Right atrium auricular region (tissue), 2 donors: ENCODE data around the gene PRKCI. TPM values are rescaled to one million over a fixed set of nuclear protein-coding genes. Genes with fewer than 3 reads are reported as not detected.
"Not testable (repeated sequence)": the region's sequence is repeated elsewhere in the genome, so short reads cannot be mapped to it uniquely, and the experiment has no call there.

ENCODE experiments used
- DNase-seq: peaks from one replicate; pipeline ENCODE4 v3.0.0-alpha.2; 2019; ENCODE audit warnings: low spot score
- H3K27ac ChIP-seq, 2 donors: fragments of 200-600 bp; sonication (generic); 1 replicate in 1 of 2; 2 replicates in 1 of 2; pipeline ENCODE4 v1.5.1; 2016 to 2019
- H3K27me3 ChIP-seq, 2 donors: fragments of 200-600 bp; sonication (generic); one replicate each; pipeline versions ENCODE4 v1.5.1 to v1.6.0; 2017 to 2019
- H3K36me3 ChIP-seq: fragments of 200-600 bp; sonication (generic); one replicate; pipeline ENCODE4 v1.5.1; 2016
- H3K4me1 ChIP-seq, 2 donors: fragments of 200-600 bp; sonication (generic); one replicate each; pipeline versions ENCODE4 v1.5.1 to v1.6.0; 2017 to 2019
- H3K4me3 ChIP-seq, 2 donors: fragments of 200-600 bp; sonication (generic); 1 replicate in 1 of 2; 2 replicates in 1 of 2; pipeline ENCODE4 v1.5.1; 2017 to 2019; ENCODE audit warnings: mild to moderate bottlenecking in 1 of 2, moderate library complexity in 1 of 2
- H3K9me3 ChIP-seq, 2 donors: fragments of 200-600 bp; sonication (generic); one replicate each; pipeline ENCODE4 v1.5.1; 2019
- total RNA-seq, 2 donors: library from RNA; depleted of rRNA; stranded (reverse); fragments of >200 nt; gene quantifications; one replicate each; pipeline ENCODE4 v1.1.0, GENCODE V29; 2016
- TF ChIP-seq, protein P1 (sequence below), 2 donors: fragments of 200-600 bp; sonication (generic); IDR thresholded peaks; one replicate each; pipeline ENCODE4 v1.5.1; 2019; ENCODE audit warnings: antibody characterized with exemption in 2 of 2

PRKCI gene
- total RNA-seq, 2 donors from 2014 or later = 17.4 to 20.0 TPM

DNA sequence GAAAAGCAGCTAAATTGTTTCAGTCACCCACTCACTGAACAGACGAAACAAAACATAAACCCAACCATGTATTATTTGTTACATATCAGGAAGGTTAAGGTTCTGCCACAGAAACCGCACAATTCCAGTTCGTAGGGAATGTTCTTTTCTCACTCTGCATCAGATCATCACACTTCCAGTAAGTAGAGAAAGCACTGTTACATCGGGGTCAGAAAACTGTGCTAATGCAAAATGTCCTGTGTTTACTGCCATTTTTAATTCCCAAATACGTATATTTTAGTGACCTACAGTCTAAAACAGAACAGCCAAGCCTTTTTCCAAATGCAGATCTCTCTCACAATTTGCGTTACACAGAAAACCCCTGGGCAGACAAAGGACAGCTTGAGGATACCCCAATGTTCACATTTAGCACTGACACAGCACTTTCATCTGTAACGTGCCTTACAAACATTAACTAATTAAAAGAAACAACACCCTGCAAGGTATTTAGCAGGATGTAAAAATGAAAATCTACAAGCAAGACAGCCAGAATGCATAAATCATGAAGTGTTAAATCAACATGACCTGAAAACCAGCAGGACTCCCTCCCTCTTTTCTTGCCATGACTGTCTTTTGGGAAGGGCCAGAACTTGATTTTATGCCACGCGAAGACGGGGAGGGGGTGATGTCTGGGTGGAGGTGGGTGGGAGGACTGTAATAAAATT is 100.5 kb downstream of the PRKCI start:
- Histone ChIP-seq H3K27me3 (no peaks in the 10 kb centered on the region), H3K4me3 (no peak overlapping the region), H3K9me3 (peaks cover 0 to 9% of the 10 kb centered on the region in 2 donors), H3K36me3 (no peaks in the 10 kb centered on the region), H3K27ac (no peak overlapping the region), H3K4me1 (no peaks in the 10 kb centered on the region)
- TF ChIP-seq, protein P1, sequence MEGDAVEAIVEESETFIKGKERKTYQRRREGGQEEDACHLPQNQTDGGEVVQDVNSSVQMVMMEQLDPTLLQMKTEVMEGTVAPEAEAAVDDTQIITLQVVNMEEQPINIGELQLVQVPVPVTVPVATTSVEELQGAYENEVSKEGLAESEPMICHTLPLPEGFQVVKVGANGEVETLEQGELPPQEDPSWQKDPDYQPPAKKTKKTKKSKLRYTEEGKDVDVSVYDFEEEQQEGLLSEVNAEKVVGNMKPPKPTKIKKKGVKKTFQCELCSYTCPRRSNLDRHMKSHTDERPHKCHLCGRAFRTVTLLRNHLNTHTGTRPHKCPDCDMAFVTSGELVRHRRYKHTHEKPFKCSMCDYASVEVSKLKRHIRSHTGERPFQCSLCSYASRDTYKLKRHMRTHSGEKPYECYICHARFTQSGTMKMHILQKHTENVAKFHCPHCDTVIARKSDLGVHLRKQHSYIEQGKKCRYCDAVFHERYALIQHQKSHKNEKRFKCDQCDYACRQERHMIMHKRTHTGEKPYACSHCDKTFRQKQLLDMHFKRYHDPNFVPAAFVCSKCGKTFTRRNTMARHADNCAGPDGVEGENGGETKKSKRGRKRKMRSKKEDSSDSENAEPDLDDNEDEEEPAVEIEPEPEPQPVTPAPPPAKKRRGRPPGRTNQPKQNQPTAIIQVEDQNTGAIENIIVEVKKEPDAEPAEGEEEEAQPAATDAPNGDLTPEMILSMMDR (IDR thresholded peaks at IDR 0.05) = no peak
- no peak for DNase-seq

DNA sequence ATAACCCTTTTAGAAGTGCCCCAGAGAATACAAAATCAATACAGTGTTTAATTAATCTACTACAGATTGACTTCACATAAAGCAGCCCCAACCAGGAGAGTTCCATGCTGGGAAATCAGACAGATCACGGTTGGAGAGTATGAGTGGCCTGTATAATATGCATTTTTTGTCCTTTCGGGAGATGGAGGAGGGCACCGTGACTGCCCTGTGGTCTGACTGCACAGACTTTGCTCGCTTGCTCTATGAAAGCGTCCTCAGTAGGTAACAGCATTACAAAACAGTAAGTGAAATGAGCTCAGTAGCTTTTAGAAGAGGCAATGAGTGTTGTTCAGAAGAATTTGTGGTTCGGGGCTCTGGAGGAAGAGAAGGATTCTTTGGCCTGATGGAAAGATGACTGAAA is 101.1 kb downstream of the PRKCI start:
- no peaks in the 10 kb centered on the region for H3K36me3 ChIP-seq
- H3K27me3 ChIP-seq = no peaks in the 10 kb centered on the region
- peaks cover 0 to 9% of the 10 kb centered on the region in 2 donors for H3K9me3 ChIP-seq
- no peak overlapping the region for H3K27ac ChIP-seq
- TF ChIP-seq, protein P1 (IDR thresholded peaks at IDR 0.05) = no peak
- no peaks in the 10 kb centered on the region for H3K4me1 ChIP-seq
- no peak for DNase-seq
- H3K4me3 ChIP-seq = no peak overlapping the region

DNA sequence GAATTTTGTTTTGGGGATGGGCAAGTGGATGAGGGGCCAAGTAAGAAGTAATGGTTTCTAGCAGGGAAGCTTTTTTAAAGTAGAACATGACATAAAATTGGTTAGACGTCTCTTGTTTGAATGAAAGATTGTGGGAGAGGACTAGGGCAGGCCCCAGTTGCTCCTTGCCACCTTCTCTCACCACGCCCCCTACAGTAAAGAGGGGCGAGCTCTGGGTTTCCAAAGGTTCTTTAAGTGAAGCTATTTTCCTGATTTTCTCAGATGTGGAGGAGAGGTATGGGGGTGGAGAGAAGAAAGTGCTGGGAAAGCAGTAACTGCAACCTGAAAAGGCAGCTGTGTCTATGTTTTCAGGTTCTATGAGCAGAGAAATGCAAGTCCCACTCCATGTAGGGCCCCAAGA is 102.7 kb downstream of the PRKCI start:
- TF ChIP-seq, protein P1 (IDR thresholded peaks at IDR 0.05) = no peak
- H3K27me3 ChIP-seq = no peaks in the 10 kb centered on the region
- no peaks in the 10 kb centered on the region for H3K36me3 ChIP-seq
- no peaks in the 10 kb centered on the region for H3K4me1 ChIP-seq
- no peak overlapping the region for H3K4me3 ChIP-seq
- H3K9me3 ChIP-seq = peaks cover 0 to 9% of the 10 kb centered on the region in 2 donors
- no peak overlapping the region for H3K27ac ChIP-seq
- DNase-seq = no peak

DNA sequence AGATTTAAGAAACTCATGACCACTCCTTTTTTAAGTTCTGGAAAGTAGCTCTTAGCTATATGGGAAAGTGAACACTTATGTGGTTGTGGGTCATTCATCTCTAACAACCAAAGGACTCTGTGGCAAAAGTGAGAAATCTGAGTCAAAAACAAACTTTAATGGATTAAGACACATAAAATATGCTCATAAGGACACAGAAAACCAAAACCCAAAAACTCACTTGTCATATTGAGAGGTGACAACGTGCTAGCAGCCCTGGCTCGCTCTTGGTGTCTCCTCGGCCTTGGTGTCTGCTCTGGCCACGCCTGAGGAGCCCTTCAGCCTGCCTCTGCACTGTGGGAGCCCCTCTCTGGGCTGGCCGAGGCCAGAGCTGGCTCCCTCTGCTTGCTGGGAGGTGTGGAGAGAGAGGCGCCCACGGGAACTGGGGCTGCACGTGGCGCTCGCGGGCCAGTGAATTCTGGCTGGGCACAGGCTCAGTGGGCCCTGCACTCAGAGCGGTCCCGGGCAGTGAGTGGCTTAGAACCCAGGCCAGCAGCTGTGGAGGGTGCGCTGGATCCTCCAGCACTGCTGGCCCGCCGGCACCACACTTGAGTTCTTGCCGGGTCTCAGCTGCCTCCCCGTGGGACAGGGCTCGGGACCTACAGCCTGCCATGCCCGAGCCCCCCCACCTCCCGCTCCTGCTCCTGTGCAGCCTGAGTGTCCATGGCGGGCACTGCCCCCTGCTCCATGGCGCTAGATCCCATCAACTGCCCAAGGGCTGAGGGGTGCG is 105.0 kb downstream of the PRKCI start:
- no peaks in the 10 kb centered on the region for H3K36me3 ChIP-seq
- TF ChIP-seq, protein P1 (IDR thresholded peaks at IDR 0.05) = no peak
- H3K9me3 ChIP-seq = peaks cover 0 to 9% of the 10 kb centered on the region in 2 donors
- peak; percentile 23 for DNase-seq
- no peak overlapping the region for H3K27ac ChIP-seq
- H3K4me3 ChIP-seq = no peak overlapping the region
- H3K4me1 ChIP-seq = no peaks in the 10 kb centered on the region
- no peaks in the 10 kb centered on the region for H3K27me3 ChIP-seq

DNA sequence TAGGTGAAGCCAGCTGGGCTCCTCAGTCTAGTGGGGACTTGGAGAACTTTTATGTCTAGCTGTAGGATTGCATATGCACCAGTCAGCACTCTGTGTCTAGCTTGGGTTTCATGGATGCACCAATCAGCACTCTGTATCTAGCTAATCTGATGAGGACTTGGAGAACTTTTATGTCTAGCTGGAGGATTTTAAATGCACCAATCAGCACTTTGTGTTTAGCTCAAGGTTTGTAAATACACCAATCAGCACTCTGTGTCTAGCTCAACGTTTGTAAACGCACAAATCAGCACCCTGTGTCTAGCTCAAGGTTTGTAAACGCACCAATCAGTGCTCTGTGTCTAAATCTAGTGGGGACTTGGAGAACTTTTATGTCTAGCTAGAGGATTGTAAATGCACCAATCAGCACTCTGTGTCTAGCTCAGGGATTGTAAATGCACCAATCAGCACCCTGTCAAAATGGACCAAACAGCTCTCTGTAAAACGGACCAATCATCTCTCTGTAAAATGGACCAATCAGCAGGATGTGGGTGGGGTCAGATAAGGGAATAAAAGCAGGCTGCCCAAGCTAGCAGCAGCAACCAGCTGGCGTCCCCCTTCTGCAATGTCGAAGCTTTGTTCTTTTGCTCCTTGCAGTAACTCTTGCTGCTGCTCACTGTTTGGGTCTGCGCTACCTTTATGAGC is 105.8 kb downstream of the PRKCI start:
- not testable (repeated sequence) for H3K9me3 ChIP-seq, H3K27ac ChIP-seq, H3K36me3 ChIP-seq, H3K4me3 ChIP-seq, H3K4me1 ChIP-seq, H3K27me3 ChIP-seq
- DNase-seq = peak; percentile 28

DNA sequence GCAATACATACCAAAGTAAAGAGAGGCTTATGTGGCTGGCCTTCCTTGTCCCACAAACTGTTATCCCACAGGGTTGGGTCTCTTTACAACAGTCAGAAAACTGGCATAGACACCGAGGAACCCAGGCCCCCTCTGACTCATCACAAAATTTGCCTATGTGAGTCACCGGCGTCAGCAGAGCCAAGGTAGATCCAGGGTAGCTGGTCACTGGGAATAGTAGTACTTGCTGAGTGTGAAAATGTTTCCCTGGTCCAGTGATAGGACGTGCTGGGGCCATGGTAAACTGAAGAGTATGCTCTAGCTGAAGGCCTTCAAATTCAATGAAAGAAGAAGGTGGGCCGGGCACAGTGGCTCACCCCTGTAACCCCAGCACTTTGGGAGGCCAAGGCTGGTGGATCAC is 108.1 kb downstream of the PRKCI start:
- peak; percentile 36 for DNase-seq
- peaks cover 0 to 9% of the 10 kb centered on the region in 2 donors for H3K9me3 ChIP-seq
- no peaks in the 10 kb centered on the region for H3K4me1 ChIP-seq
- TF ChIP-seq, protein P1 (IDR thresholded peaks at IDR 0.05) = no peak
- no peak overlapping the region for H3K27ac ChIP-seq
- H3K4me3 ChIP-seq = no peak overlapping the region
- H3K36me3 ChIP-seq = no peaks in the 10 kb centered on the region
- H3K27me3 ChIP-seq = no peaks in the 10 kb centered on the region
